ENCODE results near the gene VRK1. TPM values are rescaled to one million over a fixed set of nuclear protein-coding genes. Genes with fewer than 3 reads are reported as not detected.

Gene VRK1
- total RNA-seq, 1 experiment from 2014 or later: 69.8 TPM

DNA sequence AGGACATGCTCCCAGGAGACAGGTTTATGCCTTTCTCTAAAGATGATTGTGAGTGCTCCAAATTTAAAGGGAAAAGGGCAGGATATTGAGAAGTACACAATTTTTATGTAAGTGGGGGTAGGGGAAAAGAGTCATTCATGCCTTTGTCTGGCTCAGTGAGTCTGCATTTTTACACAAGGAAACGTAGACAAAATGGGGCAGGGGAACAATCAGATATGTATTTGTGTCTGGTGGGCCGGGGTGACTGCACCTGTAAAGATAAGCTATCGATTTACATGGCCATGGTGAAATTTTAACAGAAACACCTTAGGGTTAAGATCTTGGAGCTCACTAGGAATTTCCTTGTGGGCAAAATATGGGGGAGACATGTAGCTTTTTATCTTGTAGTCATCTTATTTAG is 123.6 kb downstream of the VRK1 start:
- Histone ChIP-seq H3K36me3 (replicated peaks; ENCODE audit: control insufficient read depth, insufficient read depth, low read length) (no peaks in the 10 kb centered on the region), H3K4me3 (ENCODE audit: insufficient read depth, low read depth, low read length) (no peak overlapping the region), H3K27me3 (ENCODE audit: control insufficient read depth, insufficient read depth, low read length) (no peaks in the 10 kb centered on the region)
- no peak for DNase-seq

DNA sequence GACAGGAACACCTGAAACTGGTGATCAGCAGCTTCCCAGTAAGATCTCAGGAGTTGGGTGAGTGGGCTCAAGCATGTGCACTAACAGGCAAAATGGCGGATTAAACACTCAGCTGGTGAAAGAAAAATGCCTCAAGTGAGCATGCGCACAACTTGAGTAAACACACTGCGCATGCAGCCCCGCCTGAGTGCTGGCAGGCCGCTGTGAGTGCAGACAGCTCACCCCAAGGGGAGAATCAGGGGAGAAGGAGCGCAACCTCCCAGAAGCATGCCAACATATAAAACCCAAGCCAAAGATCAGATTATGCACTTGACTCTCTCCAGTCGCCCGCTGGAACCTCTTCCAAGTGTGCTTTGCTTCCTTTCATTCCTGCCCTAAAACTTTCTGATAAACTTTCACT is 125.8 kb downstream of the VRK1 start:
- Histone ChIP-seq H3K4me3 (ENCODE audit: insufficient read depth, low read depth, low read length) (no peak overlapping the region), H3K36me3 (replicated peaks; ENCODE audit: control insufficient read depth, insufficient read depth, low read length) (no peaks in the 10 kb centered on the region), H3K27me3 (ENCODE audit: control insufficient read depth, insufficient read depth, low read length) (no peaks in the 10 kb centered on the region)
- DNase-seq: no peak

DNA sequence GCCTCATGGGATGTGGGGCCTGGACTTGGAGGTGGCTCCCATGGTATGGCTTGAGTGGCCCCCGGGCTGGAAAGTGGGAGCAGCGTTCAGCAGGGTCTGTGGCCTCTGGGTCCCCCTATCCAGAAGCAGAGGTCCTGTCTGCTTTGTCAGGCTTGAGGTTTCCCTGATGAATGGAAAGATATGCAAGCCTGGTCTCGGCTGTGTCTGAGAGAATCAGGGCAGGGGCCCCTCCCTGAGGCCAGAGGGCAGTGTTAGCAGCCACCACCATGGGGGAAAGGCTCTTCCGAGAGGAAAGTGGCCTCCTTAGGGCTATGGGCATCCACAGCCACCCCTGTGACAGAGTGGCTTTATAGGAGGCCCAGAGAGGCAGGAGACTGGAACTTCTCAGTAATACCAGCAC is 128.2 kb downstream of the VRK1 start:
- Histone ChIP-seq H3K4me3 (ENCODE audit: insufficient read depth, low read depth, low read length) (no peak overlapping the region), H3K27me3 (ENCODE audit: control insufficient read depth, insufficient read depth, low read length) (no peaks in the 10 kb centered on the region), H3K36me3 (replicated peaks; ENCODE audit: control insufficient read depth, insufficient read depth, low read length) (no peaks in the 10 kb centered on the region)
- peak; percentile 58 for DNase-seq

DNA sequence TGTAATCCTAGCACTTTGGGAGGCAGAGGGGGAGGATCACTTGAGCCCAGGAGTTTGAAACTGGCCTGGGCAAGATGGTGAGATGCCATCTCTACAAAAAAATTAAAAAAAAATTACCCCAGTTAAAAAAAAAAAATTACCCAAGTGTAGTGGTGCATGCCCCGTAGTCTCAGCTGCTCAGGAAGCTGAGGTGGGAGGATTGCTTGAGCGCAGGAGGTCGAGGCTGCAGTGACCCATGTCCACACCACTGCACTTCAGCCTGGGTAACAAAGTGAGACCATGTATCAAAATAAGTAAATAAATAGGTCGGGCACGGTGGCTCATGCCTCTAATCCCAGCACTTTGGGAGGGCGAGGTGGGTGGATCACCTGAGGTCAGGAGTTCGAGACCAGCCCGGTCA is 128.8 kb downstream of the VRK1 start:
- H3K27me3 ChIP-seq (ENCODE audit: control insufficient read depth, insufficient read depth, low read length): no peaks in the 10 kb centered on the region
- no peak overlapping the region for H3K4me3 ChIP-seq (ENCODE audit: insufficient read depth, low read depth, low read length)
- no peaks in the 10 kb centered on the region for H3K36me3 ChIP-seq (replicated peaks; ENCODE audit: control insufficient read depth, insufficient read depth, low read length)
- DNase-seq: no peak

DNA sequence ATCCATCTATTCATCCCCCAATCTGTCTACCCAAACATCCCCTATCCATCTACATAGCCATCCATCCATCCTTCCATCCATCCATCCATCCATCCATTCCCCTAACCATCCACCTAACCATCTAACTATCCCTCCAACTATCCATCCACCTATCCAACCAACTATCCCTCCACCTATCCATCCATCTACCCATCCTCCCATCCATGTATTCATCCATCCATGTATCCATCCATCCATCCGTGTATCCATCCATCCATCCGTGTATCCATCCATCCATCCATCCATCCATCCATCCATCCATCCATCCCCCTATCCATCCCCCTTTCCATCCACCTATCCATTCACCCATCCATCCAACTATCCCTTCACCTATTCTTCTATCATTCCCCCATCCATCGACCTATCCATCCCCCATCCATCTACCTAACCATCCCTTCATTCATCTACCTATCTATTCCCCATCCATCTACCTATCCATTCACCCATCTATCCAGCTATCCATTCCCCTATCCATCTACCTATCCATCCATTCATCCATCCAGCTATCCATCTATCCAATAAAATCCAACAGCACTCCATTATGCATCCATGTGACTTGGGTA is 131.7 kb downstream of the VRK1 start:
- DNase-seq: no peak
- Histone ChIP-seq H3K36me3 (replicated peaks; ENCODE audit: control insufficient read depth, insufficient read depth, low read length) (no peaks in the 10 kb centered on the region), H3K27me3 (ENCODE audit: control insufficient read depth, insufficient read depth, low read length) (no peaks in the 10 kb centered on the region), H3K4me3 (ENCODE audit: insufficient read depth, low read depth, low read length) (no peak overlapping the region)

DNA sequence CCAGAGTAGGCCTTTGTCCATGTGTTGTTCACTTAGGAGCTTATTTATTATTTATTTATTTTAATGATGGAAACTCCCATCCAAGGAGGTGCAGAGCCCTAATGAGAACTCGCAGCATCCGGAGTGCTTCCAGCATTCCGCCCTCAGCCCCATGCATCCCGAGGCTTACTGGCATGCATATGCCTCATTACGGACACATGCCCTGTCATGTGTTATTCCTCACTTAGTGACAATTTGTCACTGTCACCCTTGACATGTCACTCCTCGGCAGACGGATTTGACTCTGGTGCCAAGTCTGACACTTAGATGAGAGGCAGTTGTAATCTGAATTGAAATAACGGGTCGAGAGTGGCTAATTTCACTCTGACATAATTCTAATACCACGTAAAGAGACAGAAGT is 132.8 kb downstream of the VRK1 start:
- no peaks in the 10 kb centered on the region for H3K27me3 ChIP-seq (ENCODE audit: control insufficient read depth, insufficient read depth, low read length)
- no peaks in the 10 kb centered on the region for H3K36me3 ChIP-seq (replicated peaks; ENCODE audit: control insufficient read depth, insufficient read depth, low read length)
- DNase-seq: no peak
- H3K4me3 ChIP-seq (ENCODE audit: insufficient read depth, low read depth, low read length): no peak overlapping the region

DNA sequence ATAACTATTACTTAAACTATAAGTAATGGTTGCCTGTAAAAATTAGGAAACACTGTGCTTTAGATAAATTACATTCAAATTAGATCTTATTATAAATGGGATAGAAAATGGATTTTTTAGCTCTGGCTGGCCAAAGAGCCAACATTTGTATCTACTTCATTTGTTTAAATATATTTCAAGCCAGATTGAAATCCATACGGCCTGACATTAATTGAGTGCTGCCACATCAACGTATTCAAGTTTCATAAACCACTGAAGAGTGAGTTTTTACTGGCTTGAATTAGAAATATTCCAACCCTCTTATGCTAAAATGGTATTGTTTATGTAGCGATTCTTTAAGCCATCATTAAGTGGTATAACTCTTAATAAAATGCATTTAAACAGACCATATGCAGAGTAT is 133.3 kb downstream of the VRK1 start:
- Histone ChIP-seq H3K27me3 (ENCODE audit: control insufficient read depth, insufficient read depth, low read length) (no peaks in the 10 kb centered on the region), H3K4me3 (ENCODE audit: insufficient read depth, low read depth, low read length) (no peak overlapping the region), H3K36me3 (replicated peaks; ENCODE audit: control insufficient read depth, insufficient read depth, low read length) (no peaks in the 10 kb centered on the region)
- DNase-seq: no peak
